ENCODE results near the gene KCNMB3. TPM values are rescaled to one million over a fixed set of nuclear protein-coding genes. Genes with fewer than 3 reads are reported as not detected.
A peak's percentile ranks its signal among the peaks of the same experiment; 100 is the strongest.

The KCNMB3 gene
- total and polyA plus RNA-seq, 2 of the 13 experiments (the other 11 are each of a cell fraction or from before 2014, with no cell fraction given): 4.3 to 7.1 TPM

GRCh38 chr3:179260949-179261765 lies 10.2 kb upstream of the KCNMB3 start (continued):
- TF ChIP-seq TRIM24 (CRISPR knock-in tag; IDR thresholded peaks at IDR 0.05): no peak
- TF ChIP-seq ZMYM4 (CRISPR knock-in tag; IDR thresholded peaks at IDR 0.05): peak; percentile 81
- TF ChIP-seq ZNF441 (CRISPR knock-in tag; IDR thresholded peaks at IDR 0.05; ENCODE audit: borderline replicate concordance): peak; percentile 87; the same call in 1 of the 2 replicates
- TF ChIP-seq TRIM22 (IDR thresholded peaks at IDR 0.05): no peak
- TF ChIP-seq SOX6 (IDR thresholded peaks at IDR 0.05): no peak
- no peak for TF ChIP-seq SOX6 (CRISPR knock-in tag; IDR thresholded peaks at IDR 0.05)
- peak; percentile 48; the same call in 1 of the 2 replicates for TF ChIP-seq TAF1 (CRISPR knock-in tag; IDR thresholded peaks at IDR 0.05)
- peak; percentile 85; the same call in 1 of the 2 replicates for TF ChIP-seq ZNF235 (CRISPR knock-in tag; IDR thresholded peaks at IDR 0.05; ENCODE audit: borderline replicate concordance)
- no peak for TF ChIP-seq KAT2B (IDR thresholded peaks at IDR 0.05; ENCODE audit: borderline replicate concordance, low read depth, low read length)
- no peak for TF ChIP-seq CBX1 (IDR thresholded peaks at IDR 0.05; ENCODE audit: low read depth)
- no peak; the same call in none of the 2 replicates for TF ChIP-seq SALL2 (CRISPR knock-in tag; IDR thresholded peaks at IDR 0.05)
- no peak for TF ChIP-seq NCOR1 (IDR thresholded peaks at IDR 0.05; ENCODE audit: borderline replicate concordance, low read length)
- TF ChIP-seq ZNF749 (CRISPR knock-in tag; IDR thresholded peaks at IDR 0.05; ENCODE audit: borderline replicate concordance): 0 out of 2 replicates have a peak, but pooled peaks have one; percentile 57
- 0 out of 2 replicates have a peak, but pooled peaks have one; percentile 41 for TF ChIP-seq ARHGAP35 (CRISPR knock-in tag; IDR thresholded peaks at IDR 0.05; ENCODE audit: borderline replicate concordance)
- TF ChIP-seq JARID2 (CRISPR knock-in tag; IDR thresholded peaks at IDR 0.05; ENCODE audit: insufficient replicate concordance): no peak
- peak in 1 of 2 experiments; percentile 47; a peak in 1 of 4 replicates for TF ChIP-seq POLR2A (IDR thresholded peaks at IDR 0.05; ENCODE audit: insufficient read depth in 1 of 2, low read depth in 2 of 2, low read length in 2 of 2)
- TF ChIP-seq PCBP1 (IDR thresholded peaks at IDR 0.05; ENCODE audit: borderline replicate concordance, low read depth, low read length): no peak
- no peak for TF ChIP-seq NCOA1 (CRISPR knock-in tag; IDR thresholded peaks at IDR 0.05)
- TF ChIP-seq ZSCAN21 (CRISPR knock-in tag; IDR thresholded peaks at IDR 0.05; ENCODE audit: borderline replicate concordance): peak; percentile 65; the same call in 1 of the 2 replicates
- no peak for TF ChIP-seq HNRNPK (IDR thresholded peaks at IDR 0.05; ENCODE audit: low read depth, low read length, poor library complexity, severe bottlenecking)
- TF ChIP-seq ZNF354B (CRISPR knock-in tag; IDR thresholded peaks at IDR 0.05): 0 out of 2 replicates have a peak, but pooled peaks have one; percentile 21
- peak; percentile 35; the same call in 1 of the 2 replicates for TF ChIP-seq KAT7 (CRISPR knock-in tag; IDR thresholded peaks at IDR 0.05; ENCODE audit: borderline replicate concordance)
- TF ChIP-seq TOPORS (CRISPR knock-in tag; IDR thresholded peaks at IDR 0.05): no peak
- TF ChIP-seq ZNF251 (CRISPR knock-in tag; IDR thresholded peaks at IDR 0.05): no peak
- TF ChIP-seq ATF1 (CRISPR knock-in tag; IDR thresholded peaks at IDR 0.05): no peak
- TF ChIP-seq ASH2L (IDR thresholded peaks at IDR 0.05; ENCODE audit: insufficient read length, low read depth, low read length): peak; percentile 59
- no peak for TF ChIP-seq MLLT10 (CRISPR knock-in tag; IDR thresholded peaks at IDR 0.05)
- TF ChIP-seq ZBTB8A (CRISPR knock-in tag; IDR thresholded peaks at IDR 0.05; ENCODE audit: borderline replicate concordance, low read depth): no peak
- 0 out of 2 replicates have a peak, but pooled peaks have one; percentile 58 for TF ChIP-seq ZBTB2 (CRISPR knock-in tag; IDR thresholded peaks at IDR 0.05; ENCODE audit: low read depth)
- no peak for TF ChIP-seq ONECUT2 (CRISPR knock-in tag; IDR thresholded peaks at IDR 0.05)

All from HepG2 (cell line).